H1 (cell line): ENCODE measurements around the gene PAQR8. TPM values are rescaled to one million over a fixed set of nuclear protein-coding genes. Genes with fewer than 3 reads are reported as not detected.

Source experiments
- CTCF ChIA-PET: fragments of 300-600 bp; sonication (Branson Sonifier 250); formaldehyde crosslinking; loops from one replicate; lab custom pipeline; 2021; ENCODE audit not compliant: partially characterized antibody; lab: Charles Lee
- POLR2A ChIA-PET: fragments of 300-600 bp; sonication (Branson Sonifier 250); formaldehyde crosslinking; loops from one replicate; lab custom pipeline; 2021; ENCODE audit warnings: inconsistent platforms; ENCODE audit not compliant: partially characterized antibody; lab: Charles Lee
- DNase-seq, 2 experiments: peaks; one replicate each; pipeline versions ENCODE4 v3.0.0 to v3.0.0-alpha.2; 2010 to 2022; ENCODE audit warnings: low spot score in 2 of 2, low read depth in 1 of 2, mixed read lengths in 1 of 2
- FAIRE-seq: peaks from 2 replicates; lab custom pipeline; 2011; peaks lifted over from hg19 to GRCh38; lab: Jason Lieb, UNC
- H2AFZ ChIP-seq: 2 replicates; pipeline ENCODE4 v1.8.1; 2012; ENCODE audit warnings: low read length, inconsistent platforms
- H2AK5ac ChIP-seq: 2 replicates; pipeline ENCODE4 v1.6.1; 2013; ENCODE audit warnings: low read depth, low read length
- H2BK120ac ChIP-seq: replicated peaks from 2 replicates; pipeline ENCODE3; 2013; ENCODE audit warnings: low read depth, low read length, inconsistent platforms
- H2BK12ac ChIP-seq: 2 replicates; pipeline ENCODE4 v1.6.1; 2013; ENCODE audit warnings: low read depth, low read length
- H2BK15ac ChIP-seq: 2 replicates; pipeline ENCODE4 v1.6.1; 2013; ENCODE audit warnings: low read length
- H2BK20ac ChIP-seq: 2 replicates; pipeline ENCODE4 v1.6.1; 2013; ENCODE audit warnings: low read length
- H2BK5ac ChIP-seq: 2 replicates; pipeline ENCODE4 v1.6.1; 2013; ENCODE audit warnings: low read depth, low read length
- H3K14ac ChIP-seq: 2 replicates; pipeline ENCODE4 v1.6.1; 2013; ENCODE audit warnings: inconsistent platforms; ENCODE audit not compliant: insufficient read length
- H3K18ac ChIP-seq: 2 replicates; pipeline ENCODE4 v1.6.1; 2013; ENCODE audit warnings: low read length; ENCODE audit errors: extremely low read depth
- H3K23ac ChIP-seq: 2 replicates; pipeline ENCODE4 v1.6.1; 2013; ENCODE audit warnings: inconsistent platforms; ENCODE audit not compliant: insufficient read length
- H3K23me2 ChIP-seq: 2 replicates; pipeline ENCODE4 v1.6.1; 2013; ENCODE audit warnings: low read depth, low read length
- H3K27ac ChIP-seq: 2 replicates; pipeline ENCODE4 v1.6.1; 2011; ENCODE audit warnings: low read depth, low read length, inconsistent platforms
- H3K27me3 ChIP-seq, 4 experiments: replicated peaks in 1 of 4; 1 replicate in 1 of 4; 2 replicates in 3 of 4; pipeline versions ENCODE4 v1.6.1 to v1.8.1; 2011 to 2013; ENCODE audit warnings: low read length in 3 of 4, mild to moderate bottlenecking in 3 of 4, inconsistent platforms in 2 of 4, mixed read lengths in 2 of 4, moderate library complexity in 1 of 4; ENCODE audit not compliant: control insufficient read depth in 3 of 4, insufficient read depth in 3 of 4; ENCODE audit errors: extremely low read depth in 1 of 4
- H3K36me3 ChIP-seq, 4 experiments: 2 replicates each; pipeline versions ENCODE4 v1.6.1 to v1.8.1; 2011 to 2013; ENCODE audit warnings: mild to moderate bottlenecking in 4 of 4, low read length in 3 of 4, moderate library complexity in 2 of 4, control low read depth in 1 of 4, inconsistent platforms in 1 of 4; ENCODE audit not compliant: insufficient read depth in 4 of 4, control insufficient read depth in 2 of 4
- H3K4ac ChIP-seq: replicated peaks from 2 replicates; pipeline ENCODE3; 2013; ENCODE audit warnings: low read length, low read depth, mixed read lengths, inconsistent platforms; ENCODE audit not compliant: insufficient read length
- H3K4me1 ChIP-seq, 4 experiments: replicated peaks in 1 of 4; 1 replicate in 1 of 4; 2 replicates in 3 of 4; pipeline versions ENCODE4 v1.6.1 to v1.8.1; 2011 to 2013; ENCODE audit warnings: low read length in 3 of 4, inconsistent platforms in 2 of 4, mixed read lengths in 1 of 4; ENCODE audit not compliant: insufficient read depth in 4 of 4, control insufficient read depth in 3 of 4
- H3K4me2 ChIP-seq, 2 experiments: 2 replicates each; pipeline versions ENCODE4 v1.6.1 to v1.8.1; 2011 to 2013; ENCODE audit warnings: low read depth in 2 of 2, low read length in 2 of 2, control low read depth in 1 of 2, inconsistent platforms in 1 of 2, mild to moderate bottlenecking in 1 of 2; ENCODE audit not compliant: insufficient read depth in 1 of 2
- H3K4me3 ChIP-seq, 4 experiments: fragments of 200-600, 300-600 bp in 1 of 4; sonication (generic), shearing (Covaris generic), sonication (Bioruptor Twin) in 1 of 4; 2 replicates each; pipeline versions ENCODE4 v1.5.1 to v1.8.1; 2011 to 2016; ENCODE audit warnings: low read length in 4 of 4, low read depth in 3 of 4, control low read depth in 2 of 4, inconsistent platforms in 2 of 4, mild to moderate bottlenecking in 2 of 4, mixed read lengths in 1 of 4, moderate library complexity in 1 of 4; ENCODE audit not compliant: insufficient read depth in 2 of 4; ENCODE audit errors: extremely low read depth in 1 of 4
- H3K56ac ChIP-seq: replicated peaks from 2 replicates; pipeline ENCODE3; 2013; ENCODE audit warnings: low read depth, mild to moderate bottlenecking, mixed read lengths, low read length, inconsistent platforms; ENCODE audit not compliant: insufficient read length
- H3K79me1 ChIP-seq: 2 replicates; pipeline ENCODE4 v1.6.1; 2013; ENCODE audit warnings: low read depth, low read length, control low read depth
- H3K79me2 ChIP-seq, 2 experiments: 2 replicates each; pipeline versions ENCODE4 v1.6.1 to v1.8.1; 2012 to 2013; ENCODE audit warnings: low read length in 2 of 2, mild to moderate bottlenecking in 2 of 2, inconsistent platforms in 1 of 2; ENCODE audit not compliant: insufficient read depth in 2 of 2, control insufficient read depth in 1 of 2
- H3K9ac ChIP-seq, 4 experiments: replicated peaks in 1 of 4; 1 replicate in 1 of 4; 2 replicates in 3 of 4; pipeline versions ENCODE4 v1.6.1 to v1.8.1; 2011 to 2013; ENCODE audit warnings: low read depth in 3 of 4, low read length in 3 of 4, control low read depth in 2 of 4, mild to moderate bottlenecking in 2 of 4, moderate library complexity in 2 of 4, inconsistent platforms in 1 of 4; ENCODE audit errors: extremely low read depth in 1 of 4
- H3K9me3 ChIP-seq, 2 experiments: 2 replicates each; pipeline versions ENCODE4 v1.6.1 to v1.8.1; 2012 to 2013; ENCODE audit warnings: mild to moderate bottlenecking in 2 of 2, moderate library complexity in 2 of 2, control low read depth in 1 of 2, inconsistent platforms in 1 of 2, low read depth in 1 of 2, low read length in 1 of 2, mixed read lengths in 1 of 2; ENCODE audit not compliant: insufficient read depth in 2 of 2
- H4K20me1 ChIP-seq, 2 experiments: replicated peaks in 1 of 2; 2 replicates each; pipeline versions ENCODE3 to v1.8.1; 2011 to 2013; ENCODE audit warnings: inconsistent platforms in 2 of 2, low read length in 2 of 2, mild to moderate bottlenecking in 1 of 2; ENCODE audit not compliant: insufficient read depth in 2 of 2, control insufficient read depth in 1 of 2
- H4K5ac ChIP-seq: 2 replicates; pipeline ENCODE4 v1.6.1; 2013; ENCODE audit warnings: low read length, low read depth, mixed read lengths, inconsistent platforms; ENCODE audit not compliant: insufficient read length
- H4K8ac ChIP-seq: 2 replicates; pipeline ENCODE4 v1.8.0; 2013; ENCODE audit warnings: mild to moderate bottlenecking, moderate library complexity, low read length, inconsistent platforms; ENCODE audit not compliant: insufficient read depth; ENCODE audit errors: extremely low read depth
- H4K91ac ChIP-seq: replicated peaks from 2 replicates; pipeline ENCODE3; 2013; ENCODE audit warnings: low read length, mixed read lengths, inconsistent platforms; ENCODE audit not compliant: insufficient read length
- KDM1A ChIP-seq: fragments of 200-600, 300-600 bp; sonication (generic); IDR thresholded peaks from 2 replicates; pipeline ENCODE4 v1.7.1; 2016; ENCODE audit warnings: mild to moderate bottlenecking, low read length, borderline replicate concordance
- KDM5A ChIP-seq: fragments of 200-600 bp; IDR thresholded peaks from 2 replicates; pipeline ENCODE4 v1.7.1; 2012; ENCODE audit warnings: mild to moderate bottlenecking, low read length, inconsistent platforms, mixed read lengths
- RAD21 ChIP-seq, 2 experiments: IDR thresholded peaks in 1 of 2; conservative IDR thresholded peaks in 1 of 2; 2 replicates each; pipeline ENCODE4 v1.6.1; 2011; ENCODE audit warnings: low read depth in 2 of 2, low read length in 2 of 2, improper control_type of control experiment in 1 of 2, inconsistent platforms in 1 of 2, mild to moderate bottlenecking in 1 of 2, moderate library complexity in 1 of 2
- SIRT6 ChIP-seq: IDR thresholded peaks from one replicate; pipeline ENCODE4 v1.7.1; 2012; ENCODE audit warnings: low read length, inconsistent platforms
- SP4 ChIP-seq: IDR thresholded peaks from 2 replicates; pipeline ENCODE4 v1.6.1; 2012; ENCODE audit warnings: low read length, inconsistent platforms
- WGBS, 2 experiments: shearing (Covaris generic) in 1 of 2; methylation state at CpG; one replicate each; pipeline versions ENCODE4 v1.1.6 to v1.1.7; 2013 to 2015; ENCODE audit warnings: low lambda C conversion rate in 2 of 2, mixed read lengths in 2 of 2, inconsistent platforms in 1 of 2, low coverage in 1 of 2, missing lambda C conversion rate in 1 of 2; ENCODE audit not compliant: insufficient replicate concordance in 2 of 2, insufficient coverage in 1 of 2, insufficient read length in 1 of 2; ENCODE audit errors: extremely low coverage in 1 of 2, missing lambda C conversion rate in 1 of 2; 5-methylcytosine and 5-hydroxymethylcytosine counted together
- polyA plus RNA-seq, 7 experiments: library from polyadenylated mRNA; depleted of rRNA in 3 of 7; stranded (reverse) in 5 of 7; unstranded in 2 of 7; fragments of >200 nt in 5 of 7; fragments of 200-250 nt in 2 of 7; gene quantifications; 1 replicate in 5 of 7; 2 replicates in 1 of 7; 4 replicates in 1 of 7; pipeline versions ENCODE4 v1.2.1 to v1.2.3, GENCODE V29; 2011 to 2013; ENCODE audit warnings: missing spikeins in 2 of 7, mixed read lengths in 2 of 7
- total RNA-seq: library from RNA; stranded (reverse); fragmentation: NEBNext Ultra II Directional; extraction: Animal tissue kit (Norgen Biotek cat#: 25700); gene quantifications from 2 replicates; pipeline ENCODE4 v1.2.1, GENCODE V29; 2021

Gene PAQR8
- total and polyA plus RNA-seq, 2 of the 8 experiments (the other 6 are each of a cell fraction or from before 2014, with no cell fraction given), result 7.6 to 9.6 TPM

GRCh38 chr6:52312461-52312860 lies 49.5 kb upstream of the PAQR8 start:
- no peak overlapping the region for H3K4me2 ChIP-seq
- no peak overlapping the region for H2BK20ac ChIP-seq
- H4K20me1 ChIP-seq, result no peaks in the 10 kb centered on the region
- no peak overlapping the region for H3K9ac ChIP-seq
- no peak for DNase-seq
- H3K9me3 ChIP-seq, result no peaks in the 10 kb centered on the region
- no peak for FAIRE-seq
- no peak overlapping the region for H3K56ac ChIP-seq
- no peaks in the 10 kb centered on the region for H3K27me3 ChIP-seq
- H3K4me1 ChIP-seq, result no peaks in the 10 kb centered on the region
- H2BK15ac ChIP-seq, result no peak overlapping the region
- ChIA-PET POLR2A (interaction anchor here (0.7 to 1.6 kb wide), 2 partner anchors 28 to 33 kb away, joined by 3 to 6 read pairs; partner anchors contain the start of gene MCM3), CTCF (no interaction called here)
- no peaks in the 10 kb centered on the region for H3K79me1 ChIP-seq
- H3K14ac ChIP-seq, result no peak overlapping the region
- H2AK5ac ChIP-seq, result no peak overlapping the region
- H3K4ac ChIP-seq, result no peak overlapping the region
- H4K91ac ChIP-seq, result no peak overlapping the region
- H2BK12ac ChIP-seq, result no peak overlapping the region; the same call in 1 of the 2 replicates
- H3K18ac ChIP-seq, result no peak overlapping the region
- no peaks in the 10 kb centered on the region for H3K23me2 ChIP-seq
- no peaks in the 10 kb centered on the region for H3K36me3 ChIP-seq
- H2BK5ac ChIP-seq, result no peak overlapping the region
- no peak overlapping the region for H4K8ac ChIP-seq
- H3K27ac ChIP-seq, result no peak overlapping the region
- 95% methylated on average over 2 of the region's 2 CpGs; no CpG with 5 or more reads in 1 of the 2 experiments for WGBS, 2 experiments
- no peak overlapping the region for H3K4me3 ChIP-seq
- H2AFZ ChIP-seq, result 0 out of 2 replicates have a peak overlapping the region, but pooled peaks have one; percentile 18
- no peak overlapping the region for H2BK120ac ChIP-seq
- H3K79me2 ChIP-seq, result no peaks in the 10 kb centered on the region
- H3K23ac ChIP-seq, result no peak overlapping the region
- H4K5ac ChIP-seq, result no peak overlapping the region
- TF ChIP-seq SP4 (no peak), KDM5A (no peak), SIRT6 (no peak), KDM1A (no peak), RAD21 (IDR thresholded peaks at IDR 0.05 in 1 of 2, conservative IDR thresholded peaks at IDR 0.05 in 1 of 2; ENCODE audit: low read depth in 2 of 2, low read length in 2 of 2) (no peak)
